ENCODE data around the gene CTU1.

- TF ChIP-seq CTCF (IDR thresholded peaks at IDR 0.05) (no peak), REST (IDR thresholded peaks at IDR 0.05; ENCODE audit: insufficient read depth in 1 of 2, low read depth in 2 of 2, low read length in 1 of 2) (no peak)
Measured at GRCh38 chr19:51128227-51128626, 20.0 kb upstream of the CTU1 start.

Measured in Panc1 (cell line).